Measurements from ENCODE around the gene NEUROD2.

DNA sequence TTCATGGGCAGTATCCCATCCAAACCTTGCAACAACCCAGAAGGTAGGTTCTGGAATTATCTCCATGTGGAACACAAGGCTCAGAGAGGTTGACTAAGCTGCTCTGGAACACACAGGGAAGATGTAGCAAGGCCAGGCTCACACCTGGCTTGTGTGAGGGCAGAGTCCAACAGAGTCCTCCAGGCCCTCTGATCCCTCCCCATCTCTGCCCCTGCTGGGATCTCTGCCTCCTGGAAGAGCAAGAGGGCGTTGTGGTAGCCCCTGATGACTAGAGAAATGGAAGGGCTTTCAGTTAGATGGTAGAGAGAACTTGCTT is 12.0 kb upstream of the NEUROD2 start:
- no peak for TF ChIP-seq TAF1 (IDR thresholded peaks at IDR 0.05; ENCODE audit: borderline replicate concordance, low read depth, low read length)
- no peak for TF ChIP-seq POLR2A (IDR thresholded peaks at IDR 0.05; ENCODE audit: low read depth, low read length)

Data from GM12892 (cell line).